Thymus (tissue), 11 donors: ENCODE measurements around the gene CAPN15. TPM values are rescaled to one million over a fixed set of nuclear protein-coding genes. Genes with fewer than 3 reads are reported as not detected.
"Not testable (repeated sequence)": the region's sequence is repeated elsewhere in the genome, so short reads cannot be mapped to it uniquely, and the experiment has no call there.

ENCODE experiments used
- DNase-seq, 9 donors: peaks; one replicate each; pipeline ENCODE4 v3.0.0-alpha.2; 2013; ENCODE audit warnings: low spot score in 9 of 9, low read depth in 6 of 9, missing footprints in 1 of 9
- H3K27ac ChIP-seq, 2 donors: one replicate each; pipeline ENCODE4 v1.5.1; 2013; ENCODE audit warnings: control low read depth in 1 of 2, low read depth in 1 of 2, low read length in 1 of 2, mild to moderate bottlenecking in 1 of 2, moderate library complexity in 1 of 2
- H3K27me3 ChIP-seq, 2 donors: one replicate each; pipeline ENCODE4 v1.5.1; 2013; ENCODE audit warnings: low read length in 1 of 2; ENCODE audit not compliant: control insufficient read depth in 2 of 2, insufficient read depth in 1 of 2
- H3K36me3 ChIP-seq, 2 donors: one replicate each; pipeline ENCODE4 v1.5.1; 2013; ENCODE audit warnings: low read length in 1 of 2, mild to moderate bottlenecking in 1 of 2, moderate library complexity in 1 of 2; ENCODE audit not compliant: control insufficient read depth in 2 of 2, insufficient read depth in 2 of 2
- H3K4me1 ChIP-seq, 2 donors: one replicate each; pipeline ENCODE4 v1.5.1; 2013; ENCODE audit warnings: low read length in 2 of 2; ENCODE audit not compliant: control insufficient read depth in 2 of 2, insufficient read depth in 2 of 2
- H3K4me3 ChIP-seq, 2 donors: one replicate each; pipeline ENCODE4 v1.5.1; 2013; ENCODE audit warnings: low read length in 2 of 2, control low read depth in 1 of 2, mild to moderate bottlenecking in 1 of 2
- H3K9me3 ChIP-seq, 2 donors: one replicate each; pipeline ENCODE4 v1.5.1; 2013; ENCODE audit warnings: low read length in 1 of 2, mild to moderate bottlenecking in 1 of 2; ENCODE audit not compliant: control insufficient read depth in 2 of 2, insufficient read depth in 1 of 2
- WGBS: extraction: QIAGEN DNeasy Blood & Tissue Kit; methylation state at CpG from one replicate; pipeline ENCODE4 v1.1.7; 2013; 5-methylcytosine and 5-hydroxymethylcytosine counted together
- polyA plus RNA-seq: library from polyadenylated mRNA; stranded (reverse); fragments of 200-250 nt; gene quantifications from one replicate; pipeline ENCODE4 v1.2.3, GENCODE V29; 2013
- total RNA-seq: library from RNA; stranded (reverse); fragments of 120-200 nt; gene quantifications from one replicate; pipeline ENCODE4 v1.2.4, GENCODE V29; 2013
- donor health status: healthy.

CAPN15 gene
- total and polyA plus RNA-seq, 2 donors, result 16.8 to 40.4 TPM

- no peaks in the 10 kb centered on the region for H3K9me3 ChIP-seq
- peaks cover 0 to 12% of the 10 kb centered on the region in 2 donors for H3K36me3 ChIP-seq
- H3K27me3 ChIP-seq, result no peaks in the 10 kb centered on the region
- H3K4me3 ChIP-seq, result no peak overlapping the region
- WGBS, result 98% methylated on average over 23 of the region's 23 CpGs
- no peaks in the 10 kb centered on the region for H3K4me1 ChIP-seq
- no peak overlapping the region for H3K27ac ChIP-seq
- DNase-seq, result no peak
These were observed 24.1 kb upstream of the CAPN15 start for GRCh38 chr16:503150-504071.

DNA sequence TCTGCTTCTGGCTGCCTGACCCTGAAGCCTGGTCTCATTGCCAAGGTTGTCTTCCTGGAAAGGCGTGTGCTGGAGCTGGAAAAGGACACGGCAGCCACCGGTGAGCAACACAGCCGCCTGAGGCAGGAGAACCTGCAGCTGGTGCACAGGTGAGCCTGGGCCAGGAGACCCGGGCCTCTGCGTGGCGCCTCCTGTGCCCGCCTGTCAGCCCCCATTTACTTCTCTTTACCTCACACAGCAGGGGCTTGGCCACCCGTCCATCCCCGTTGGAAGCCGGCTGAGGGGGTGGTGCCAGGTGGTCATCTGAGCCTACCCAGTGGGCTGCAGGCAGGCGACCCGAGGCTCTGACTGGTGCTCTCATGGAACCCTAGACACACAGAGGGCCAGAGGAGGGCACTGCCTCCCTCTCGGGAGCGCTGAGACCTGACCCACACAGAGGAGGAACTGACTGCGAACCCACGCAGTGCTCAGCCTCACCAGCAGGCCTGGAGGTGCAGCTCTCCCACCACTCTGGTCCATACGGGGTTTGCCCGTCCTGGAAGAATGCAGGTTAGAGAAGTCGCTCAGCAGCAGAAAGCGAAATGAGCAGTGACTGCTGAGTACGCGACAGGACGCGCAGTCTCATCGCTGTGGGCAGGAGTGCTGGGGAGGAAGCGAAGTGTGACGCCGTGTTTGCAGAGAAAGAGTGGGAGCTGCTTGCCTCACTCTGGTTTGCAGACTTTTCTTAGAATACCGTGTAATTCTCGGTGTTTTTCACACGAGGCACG is 21.9 kb upstream of the CAPN15 start:
- Histone ChIP-seq H3K27ac (no peak overlapping the region), H3K9me3 (no peaks in the 10 kb centered on the region), H3K36me3 (peaks cover 2 to 10% of the 10 kb centered on the region in 2 donors), H3K27me3 (no peaks in the 10 kb centered on the region), H3K4me3 (no peak overlapping the region), H3K4me1 (no peaks in the 10 kb centered on the region)
- 95% methylated on average over 33 of the region's 33 CpGs for WGBS
- no peak for DNase-seq

- H3K36me3 ChIP-seq, result peaks cover 2 to 10% of the 10 kb centered on the region in 2 donors
- H3K27ac ChIP-seq, result no peak overlapping the region
- WGBS, result 96% methylated on average over 7 of the region's 7 CpGs
- no peaks in the 10 kb centered on the region for H3K27me3 ChIP-seq
- no peak overlapping the region for H3K4me3 ChIP-seq
- DNase-seq, result no peak
- H3K4me1 ChIP-seq, result no peaks in the 10 kb centered on the region
- no peaks in the 10 kb centered on the region for H3K9me3 ChIP-seq
These were observed 21.3 kb upstream of the CAPN15 start for GRCh38 chr16:506246-506546.

DNA sequence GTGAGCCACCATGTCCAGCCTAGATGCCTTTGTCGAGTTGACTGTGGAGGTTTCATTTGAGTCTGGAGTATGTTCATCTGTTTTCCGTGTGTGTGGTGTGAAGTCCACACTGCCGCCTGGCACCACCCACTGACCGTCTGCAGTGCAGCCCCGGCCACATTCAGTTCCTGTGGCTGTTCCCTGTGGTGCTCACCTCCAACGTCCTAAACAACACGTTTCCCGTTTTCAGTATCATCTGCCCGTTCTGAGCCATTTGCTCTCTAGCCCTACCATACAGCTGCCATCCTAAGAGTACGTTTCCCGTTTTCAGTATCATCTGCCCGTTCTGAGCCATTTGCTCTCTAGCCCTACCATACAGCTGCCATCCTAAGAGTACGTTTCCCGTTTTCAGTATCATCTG is 20.0 kb upstream of the CAPN15 start:
- H3K27me3 ChIP-seq, DNase-seq, H3K4me3 ChIP-seq, H3K4me1 ChIP-seq, H3K9me3 ChIP-seq, H3K27ac ChIP-seq, H3K36me3 ChIP-seq: not testable (repeated sequence)
- WGBS, result 97% methylated on average over 14 of the region's 14 CpGs

DNA sequence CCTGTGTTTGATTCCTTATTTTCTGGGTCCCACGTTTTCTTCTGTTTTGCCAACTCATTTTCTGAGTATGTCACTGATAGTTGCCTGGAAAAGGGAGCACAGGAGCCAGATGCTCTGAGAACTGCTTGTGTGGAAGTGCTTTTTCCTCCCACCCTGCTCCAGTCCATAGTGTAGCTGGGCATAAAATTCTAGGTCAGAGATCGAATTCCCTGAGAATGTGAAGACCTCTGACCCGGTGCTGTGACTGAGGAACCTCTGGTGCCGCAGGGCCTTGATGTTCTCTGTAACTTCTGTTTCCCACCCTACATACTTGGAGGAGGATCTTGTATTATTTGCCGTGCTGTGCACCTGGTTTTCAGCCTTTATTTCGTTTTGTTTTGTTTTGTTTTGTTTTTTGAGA is 19.5 kb upstream of the CAPN15 start:
- Histone ChIP-seq H3K4me1 (no peaks in the 10 kb centered on the region), H3K4me3 (no peak overlapping the region), H3K27me3 (no peaks in the 10 kb centered on the region), H3K27ac (no peak overlapping the region), H3K9me3 (no peaks in the 10 kb centered on the region), H3K36me3 (peaks cover 2 to 10% of the 10 kb centered on the region in 2 donors)
- DNase-seq, result no peak
- WGBS, result 96% methylated on average over 6 of the region's 6 CpGs

GRCh38 chr16:508884-509736 is 18.4 kb upstream of the CAPN15 start:
- 96% methylated on average over 18 of the region's 18 CpGs for WGBS
- no peaks in the 10 kb centered on the region for H3K9me3 ChIP-seq
- no peak overlapping the region for H3K27ac ChIP-seq
- no peak for DNase-seq
- peaks cover 2 to 10% of the 10 kb centered on the region in 2 donors for H3K36me3 ChIP-seq
- H3K4me3 ChIP-seq, result no peak overlapping the region
- H3K4me1 ChIP-seq, result no peaks in the 10 kb centered on the region
- H3K27me3 ChIP-seq, result no peaks in the 10 kb centered on the region

- Histone ChIP-seq H3K36me3 (peaks cover 2 to 17% of the 10 kb centered on the region in 2 donors), H3K27ac (no peak overlapping the region), H3K4me1 (no peaks in the 10 kb centered on the region), H3K27me3 (no peaks in the 10 kb centered on the region), H3K9me3 (no peaks in the 10 kb centered on the region), H3K4me3 (no peak overlapping the region)
- DNase-seq, result no peak
- 97% methylated on average over 35 of the region's 35 CpGs for WGBS
These were observed 17.3 kb upstream of the CAPN15 start for GRCh38 chr16:510066-510825.

DNA sequence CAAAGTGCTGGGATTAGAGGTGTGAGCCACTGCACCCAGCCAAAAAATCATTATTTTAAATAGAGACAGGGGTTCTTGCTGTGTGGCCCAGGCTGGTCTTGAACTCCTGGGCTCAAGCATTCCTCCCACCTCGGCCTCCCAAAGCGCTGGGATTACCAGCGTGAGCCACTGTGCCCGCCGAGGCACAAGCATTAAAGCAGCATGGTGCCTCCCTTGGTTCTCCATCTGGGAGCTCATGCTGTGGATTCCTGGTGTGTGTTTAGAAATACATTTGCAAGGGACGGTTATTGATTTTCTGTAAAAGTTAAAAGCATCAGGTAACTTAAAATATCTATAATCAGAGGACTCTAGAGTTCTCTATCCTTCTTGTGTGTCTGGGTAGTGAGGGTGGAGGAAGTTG is 14.7 kb upstream of the CAPN15 start:
- Histone ChIP-seq H3K9me3 (no peaks in the 10 kb centered on the region), H3K27ac (no peak overlapping the region), H3K4me1 (no peaks in the 10 kb centered on the region), H3K4me3 (no peak overlapping the region), H3K27me3 (no peaks in the 10 kb centered on the region), H3K36me3 (peaks cover 2 to 24% of the 10 kb centered on the region in 2 donors)
- WGBS, result over 99% methylated on average over 6 of the region's 6 CpGs
- DNase-seq, result no peak
